ENCODE results near the gene MRAP.

GRCh38 chr21:32285476-32285875 lies 13.2 kb upstream of the MRAP start:
- no peak for TF ChIP-seq EZH2phosphoT487 (IDR thresholded peaks at IDR 0.05; ENCODE audit: insufficient read depth, low read depth)
- no peak for TF ChIP-seq EZH2 (IDR thresholded peaks at IDR 0.05; ENCODE audit: insufficient read depth, poor library complexity, severe bottlenecking)

Measured in GM23248 (cell line).